K562 (cell line): Measurements from ENCODE around the gene EEF2. TPM values are rescaled to one million over a fixed set of nuclear protein-coding genes. Genes with fewer than 3 reads are reported as not detected.

Source experiments
- ATAC-seq: fragments of 200-7000 bp; cut with Tn5 transposase; 3 replicates; pipeline ENCODE4 v1.9.1; 2020; ENCODE audit warnings: moderate library complexity
- BruUV-seq: library from RNA; stranded (reverse); fragments of 400-500 nt; replicated peaks from 2 replicates; lab custom pipeline; 2021; lab: Mats Ljungman, UMichigan
- CTCF ChIA-PET: fragments of 300-600 bp; formaldehyde crosslinking; extraction: SDS; loops from one replicate; lab custom pipeline; 2021; ENCODE audit warnings: low intra/inter-chr PET ratio; lab: Yijun Ruan, JAX
- POLR2A ChIA-PET: fragments of 300-600, 350-650 bp; sonication (Branson Sonifier 250); formaldehyde crosslinking; extraction: SDS; loops from one replicate; lab custom pipeline; 2021; ENCODE audit warnings: antibody characterized with exemption, inconsistent platforms; lab: Yijun Ruan, JAX
- DNase-seq, 4 experiments: peaks; one replicate each; pipeline versions ENCODE4 v3.0.0 to v3.0.0-alpha.2; 2011 to 2018; ENCODE audit warnings: low spot score in 3 of 4, mixed read lengths in 3 of 4; ENCODE audit errors: extremely low read depth in 1 of 4
- FAIRE-seq: peaks from 2 replicates; lab custom pipeline; 2011; peaks lifted over from hg19 to GRCh38; lab: Jason Lieb, UNC
- H2AFZ ChIP-seq: 2 replicates; pipeline ENCODE4 v1.6.0; 2011; ENCODE audit warnings: low read depth, low read length, control low read depth, inconsistent platforms
- H3K27ac ChIP-seq: fragments of 200-600 bp; 3 replicates; pipeline ENCODE4 v1.8.0; 2011; ENCODE audit warnings: low read depth, mild to moderate bottlenecking, control low read depth, inconsistent platforms, low read length, moderate library complexity, mixed read lengths; ENCODE audit errors: extremely low read depth
- H3K27me3 ChIP-seq, 2 experiments: fragments of 300-600 bp in 1 of 2; 2 replicates in 1 of 2; 3 replicates in 1 of 2; pipeline versions ENCODE4 v1.6.0 to v1.8.0; 2011; ENCODE audit warnings: inconsistent platforms in 2 of 2, low read length in 2 of 2, mild to moderate bottlenecking in 1 of 2, mixed read lengths in 1 of 2, moderate library complexity in 1 of 2; ENCODE audit not compliant: control insufficient read depth in 2 of 2, insufficient read depth in 2 of 2
- H3K36me3 ChIP-seq: fragments of 300-600 bp; 3 replicates; pipeline ENCODE4 v1.8.0; 2011; ENCODE audit warnings: mild to moderate bottlenecking, low read length, inconsistent platforms; ENCODE audit not compliant: control insufficient read depth, insufficient read depth
- H3K4me1 ChIP-seq, 2 experiments: fragments of 200-600 bp in 1 of 2; replicated peaks in 1 of 2; 2 replicates in 1 of 2; 3 replicates in 1 of 2; pipeline versions ENCODE4 v1.5.1 to v1.8.0; 2011; ENCODE audit warnings: inconsistent platforms in 2 of 2, low read length in 2 of 2, mild to moderate bottlenecking in 1 of 2, mixed read lengths in 1 of 2, moderate library complexity in 1 of 2; ENCODE audit not compliant: control insufficient read depth in 2 of 2, insufficient read depth in 2 of 2
- H3K4me2 ChIP-seq: 2 replicates; pipeline ENCODE4 v1.6.1; 2011; ENCODE audit warnings: low read length, control low read depth, inconsistent platforms, mixed read lengths; ENCODE audit not compliant: insufficient read depth
- H3K4me3 ChIP-seq: fragments of 200-600 bp; sonication (generic), shearing (Covaris generic); 2 replicates; pipeline ENCODE4 v1.5.1; 2016; ENCODE audit warnings: control low read depth, inconsistent platforms
- H3K79me2 ChIP-seq: fragments of 200-600 bp; 3 replicates; pipeline ENCODE4 v1.8.0; 2011; ENCODE audit warnings: low read length, inconsistent platforms; ENCODE audit not compliant: control insufficient read depth, insufficient read depth
- H3K9ac ChIP-seq, 2 experiments: 2 replicates each; pipeline versions ENCODE4 v1.6.0 to v1.6.1; 2011; ENCODE audit warnings: low read depth in 2 of 2, low read length in 2 of 2, control low read depth in 1 of 2, inconsistent platforms in 1 of 2, mild to moderate bottlenecking in 1 of 2, mixed read lengths in 1 of 2; ENCODE audit not compliant: insufficient read depth in 1 of 2
- H3K9me1 ChIP-seq: one replicate; pipeline ENCODE4 v1.6.0; 2011; ENCODE audit warnings: inconsistent platforms, mild to moderate bottlenecking, low read length, moderate library complexity; ENCODE audit not compliant: control insufficient read depth, insufficient read depth
- H3K9me3 ChIP-seq: replicated peaks from 2 replicates; pipeline ENCODE4 v1.5.1; 2011; ENCODE audit warnings: low read depth, low read length, inconsistent platforms; ENCODE audit not compliant: control insufficient read depth, insufficient read depth
- H4K20me1 ChIP-seq: replicated peaks from 2 replicates; pipeline ENCODE4 v1.6.1; 2011; ENCODE audit warnings: low read length, inconsistent platforms, mixed read lengths; ENCODE audit not compliant: control insufficient read depth, insufficient read depth
- E2F5 ChIP-seq: sonication (generic); formaldehyde crosslinking; IDR thresholded peaks from 2 replicates; pipeline ENCODE4 v1.8.0; 2022; ENCODE audit warnings: mild to moderate bottlenecking, missing genetic modification reagents
- FOXJ2 ChIP-seq: fragments of 200-800 bp; sonication (Bioruptor generic); IDR thresholded peaks from 2 replicates; pipeline ENCODE4 v1.6.1; 2016; ENCODE audit warnings: missing genetic modification characterization, missing compliant biosample characterization
- KDM1A ChIP-seq, 2 experiments: fragments of 450-650 bp; IDR thresholded peaks; 2 replicates each; pipeline ENCODE4 v1.6.1; 2016; ENCODE audit warnings: mild to moderate bottlenecking in 2 of 2
- TAF7 ChIP-seq: fragments of 450-650 bp; IDR thresholded peaks from 2 replicates; pipeline ENCODE4 v1.6.1; 2016; ENCODE audit warnings: missing genetic modification characterization, missing compliant biosample characterization
- TARDBP ChIP-seq: fragments of 450-650 bp; IDR thresholded peaks from 2 replicates; pipeline ENCODE4 v1.6.1; 2016
- WGBS: fragments of 100-300 bp; shearing (Covaris generic); methylation state at CpG from one replicate; pipeline ENCODE4 v1.1.6; 2016; ENCODE audit warnings: low coverage, mixed read lengths; ENCODE audit not compliant: insufficient coverage; ENCODE audit errors: missing lambda C conversion rate; 5-methylcytosine and 5-hydroxymethylcytosine counted together
- in situ Hi-C: fragments of 300-500 bp; cut with MboI; formaldehyde crosslinking; loops from 4 replicates; pipeline ENCODE4 v1.15.0; 2018; ENCODE audit warnings: inconsistent platforms, mixed read lengths
- intact Hi-C: fragments of 100-400 bp; cut with micrococcal nuclease; formaldehyde crosslinking; loops from 2 replicates; pipeline ENCODE4 v1.14.2; 2022
- polyA plus RNA-seq, 8 experiments: library from polyadenylated mRNA; depleted of rRNA in 4 of 8; stranded (reverse) in 5 of 8; unstranded in 3 of 8; fragments of >200 nt; fragmentation: Nextera tagmentation in 2 of 8; fragmentation: Illumina TruSeq in 1 of 8; extraction: Ambion mirVana in 2 of 8; extraction: Trizol in 1 of 8; gene quantifications; 2 replicates each; pipeline versions ENCODE4 v1.2.1 to v1.2.3, GENCODE V29; 2011 to 2014; ENCODE audit warnings: inconsistent platforms in 1 of 8, missing spikeins in 1 of 8
- total RNA-seq, 7 experiments: library from RNA; depleted of rRNA in 6 of 7; stranded (reverse); fragments of >200 nt in 6 of 7; fragmentation: Illumina TruSeq in 2 of 7; extraction: Trizol in 2 of 7; gene quantifications; 2 replicates each; pipeline versions ENCODE4 v1.2.1 to v1.2.3, GENCODE V29; 2011 to 2021; ENCODE audit warnings: low replicate concordance in 1 of 7
- TF ChIP-seq, protein P1 (sequence below), 2 experiments: fragments of 150-350 bp in 1 of 2; IDR thresholded peaks; 2 replicates each; pipeline ENCODE4 v1.6.1; 2012 to 2016; ENCODE audit warnings: low read depth in 2 of 2, low read length in 2 of 2, mild to moderate bottlenecking in 1 of 2, moderate library complexity in 1 of 2
- TF ChIP-seq, protein P2 (sequence below): sonication (generic); formaldehyde crosslinking; IDR thresholded peaks from 2 replicates; pipeline ENCODE4 v1.8.0; 2022; ENCODE audit warnings: missing genetic modification reagents, mild to moderate bottlenecking, borderline replicate concordance

Gene EEF2
- total and polyA plus RNA-seq, 9 of the 15 experiments (the other 6 are each of a cell fraction or from before 2014, with no cell fraction given) = 372 to 3,003 (median 1,453) TPM

DNA sequence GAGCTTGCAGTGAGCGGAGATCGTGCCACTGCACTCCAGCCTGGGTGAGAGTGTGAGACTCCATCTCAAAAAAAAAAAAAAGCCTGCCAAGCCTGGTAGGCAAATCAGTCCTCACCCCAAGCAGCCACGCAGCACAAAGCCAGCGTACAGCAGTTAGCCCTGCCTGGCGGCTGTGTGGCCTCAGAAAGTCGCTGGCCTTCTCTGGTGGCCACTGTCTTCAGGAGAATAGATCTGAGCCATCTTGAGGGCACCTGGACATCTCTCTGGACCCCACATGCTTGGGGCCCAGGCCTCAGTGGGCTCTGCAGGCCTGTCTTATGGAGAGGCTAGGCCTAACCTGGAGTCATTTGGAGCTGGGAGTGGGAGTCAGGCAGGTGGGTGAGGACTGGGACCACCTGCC lies 45.3 kb upstream of the EEF2 start:
- BruUV-seq = no TSS peak
- no peak for TF ChIP-seq FOXJ2 (tag)
- no peak for TF ChIP-seq TARDBP
- TF ChIP-seq, protein P1, sequence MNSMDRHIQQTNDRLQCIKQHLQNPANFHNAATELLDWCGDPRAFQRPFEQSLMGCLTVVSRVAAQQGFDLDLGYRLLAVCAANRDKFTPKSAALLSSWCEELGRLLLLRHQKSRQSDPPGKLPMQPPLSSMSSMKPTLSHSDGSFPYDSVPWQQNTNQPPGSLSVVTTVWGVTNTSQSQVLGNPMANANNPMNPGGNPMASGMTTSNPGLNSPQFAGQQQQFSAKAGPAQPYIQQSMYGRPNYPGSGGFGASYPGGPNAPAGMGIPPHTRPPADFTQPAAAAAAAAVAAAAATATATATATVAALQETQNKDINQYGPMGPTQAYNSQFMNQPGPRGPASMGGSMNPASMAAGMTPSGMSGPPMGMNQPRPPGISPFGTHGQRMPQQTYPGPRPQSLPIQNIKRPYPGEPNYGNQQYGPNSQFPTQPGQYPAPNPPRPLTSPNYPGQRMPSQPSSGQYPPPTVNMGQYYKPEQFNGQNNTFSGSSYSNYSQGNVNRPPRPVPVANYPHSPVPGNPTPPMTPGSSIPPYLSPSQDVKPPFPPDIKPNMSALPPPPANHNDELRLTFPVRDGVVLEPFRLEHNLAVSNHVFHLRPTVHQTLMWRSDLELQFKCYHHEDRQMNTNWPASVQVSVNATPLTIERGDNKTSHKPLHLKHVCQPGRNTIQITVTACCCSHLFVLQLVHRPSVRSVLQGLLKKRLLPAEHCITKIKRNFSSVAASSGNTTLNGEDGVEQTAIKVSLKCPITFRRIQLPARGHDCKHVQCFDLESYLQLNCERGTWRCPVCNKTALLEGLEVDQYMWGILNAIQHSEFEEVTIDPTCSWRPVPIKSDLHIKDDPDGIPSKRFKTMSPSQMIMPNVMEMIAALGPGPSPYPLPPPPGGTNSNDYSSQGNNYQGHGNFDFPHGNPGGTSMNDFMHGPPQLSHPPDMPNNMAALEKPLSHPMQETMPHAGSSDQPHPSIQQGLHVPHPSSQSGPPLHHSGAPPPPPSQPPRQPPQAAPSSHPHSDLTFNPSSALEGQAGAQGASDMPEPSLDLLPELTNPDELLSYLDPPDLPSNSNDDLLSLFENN (IDR thresholded peaks at IDR 0.05; ENCODE audit: low read depth in 2 of 2, low read length in 2 of 2) = no peak
- no peak for TF ChIP-seq TAF7
- TF ChIP-seq KDM1A (IDR thresholded peaks at IDR 0.05) = no peak
- TF ChIP-seq, protein P2, sequence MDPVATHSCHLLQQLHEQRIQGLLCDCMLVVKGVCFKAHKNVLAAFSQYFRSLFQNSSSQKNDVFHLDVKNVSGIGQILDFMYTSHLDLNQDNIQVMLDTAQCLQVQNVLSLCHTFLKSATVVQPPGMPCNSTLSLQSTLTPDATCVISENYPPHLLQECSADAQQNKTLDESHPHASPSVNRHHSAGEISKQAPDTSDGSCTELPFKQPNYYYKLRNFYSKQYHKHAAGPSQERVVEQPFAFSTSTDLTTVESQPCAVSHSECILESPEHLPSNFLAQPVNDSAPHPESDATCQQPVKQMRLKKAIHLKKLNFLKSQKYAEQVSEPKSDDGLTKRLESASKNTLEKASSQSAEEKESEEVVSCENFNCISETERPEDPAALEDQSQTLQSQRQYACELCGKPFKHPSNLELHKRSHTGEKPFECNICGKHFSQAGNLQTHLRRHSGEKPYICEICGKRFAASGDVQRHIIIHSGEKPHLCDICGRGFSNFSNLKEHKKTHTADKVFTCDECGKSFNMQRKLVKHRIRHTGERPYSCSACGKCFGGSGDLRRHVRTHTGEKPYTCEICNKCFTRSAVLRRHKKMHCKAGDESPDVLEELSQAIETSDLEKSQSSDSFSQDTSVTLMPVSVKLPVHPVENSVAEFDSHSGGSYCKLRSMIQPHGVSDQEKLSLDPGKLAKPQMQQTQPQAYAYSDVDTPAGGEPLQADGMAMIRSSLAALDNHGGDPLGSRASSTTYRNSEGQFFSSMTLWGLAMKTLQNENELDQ (CRISPR knock-in tag) = no peak
- no peak for TF ChIP-seq E2F5 (CRISPR knock-in tag)

More for the DNA sequence above, 45.3 kb upstream of the EEF2 start:
- FAIRE-seq (no peak), ATAC-seq (no peak), DNase-seq (no peak)
- ChIA-PET POLR2A (no interaction called here), CTCF (no interaction called here)
- Histone ChIP-seq H3K4me3 (no peak overlapping the region), H3K27me3 (no peaks in the 10 kb centered on the region), H3K27ac (no peak overlapping the region), H3K9me1 (no peaks in the 10 kb centered on the region), H3K9ac (no peak overlapping the region; a peak in 1 of 4 replicates), H3K4me1 (peaks cover 0 to 38% of the 10 kb centered on the region in 2 experiments; a peak in 2 of 5 replicates), H3K36me3 (peaks cover 53% of the 10 kb centered on the region; the same call in 2 of the 3 replicates), H3K79me2 (no peaks in the 10 kb centered on the region), H3K4me2 (no peak overlapping the region), H3K9me3 (no peaks in the 10 kb centered on the region), H4K20me1 (no peaks in the 10 kb centered on the region; the same call in 1 of the 2 replicates), H2AFZ (no peak overlapping the region)
- intact Hi-C loops (no loop called here), in situ Hi-C loops (no loop called here)
- WGBS = 75% methylated on average over 5 of the region's 6 CpGs
